Lung (tissue), 12 donors: ENCODE data around the gene DYRK1A. TPM values are rescaled to one million over a fixed set of nuclear protein-coding genes. Genes with fewer than 3 reads are reported as not detected.

Experiments used
- ATAC-seq: fragments of 200-7000 bp; cut with Tn5 transposase; one replicate; pipeline ENCODE4 v1.9.1; 2020; ENCODE audit warnings: moderate number of reproducible peaks; ENCODE audit not compliant: insufficient read depth, low FRiP score
- DNase-seq, 3 donors: peaks; one replicate each; pipeline ENCODE4 v3.0.0-alpha.2; 2013 to 2017
- H3K27ac ChIP-seq, 2 donors: one replicate each; pipeline ENCODE4 v1.5.1; 2013; ENCODE audit warnings: mild to moderate bottlenecking in 2 of 2, moderate library complexity in 2 of 2, control low read depth in 1 of 2, inconsistent platforms in 1 of 2, low read depth in 1 of 2, low read length in 1 of 2
- H3K27me3 ChIP-seq, 3 donors: one replicate each; pipeline ENCODE4 v1.5.1; 2013; ENCODE audit warnings: low read length in 2 of 3; ENCODE audit not compliant: control insufficient read depth in 3 of 3, insufficient read depth in 3 of 3
- H3K36me3 ChIP-seq, 4 donors: one replicate each; pipeline ENCODE4 v1.5.1; 2013; ENCODE audit warnings: low read length in 4 of 4, mild to moderate bottlenecking in 1 of 4, moderate library complexity in 1 of 4; ENCODE audit not compliant: control insufficient read depth in 4 of 4, insufficient read depth in 4 of 4
- H3K4me1 ChIP-seq, 5 donors: one replicate each; pipeline ENCODE4 v1.5.1; 2013; ENCODE audit warnings: low read length in 5 of 5, mild to moderate bottlenecking in 2 of 5, moderate library complexity in 1 of 5; ENCODE audit not compliant: control insufficient read depth in 5 of 5, insufficient read depth in 5 of 5
- H3K4me3 ChIP-seq: one replicate; pipeline ENCODE4 v1.5.1; 2013; ENCODE audit warnings: mild to moderate bottlenecking, control low read depth, moderate library complexity
- H3K9ac ChIP-seq, 2 donors: one replicate each; pipeline ENCODE4 v1.5.1; 2013; ENCODE audit warnings: low read length in 2 of 2, control low read depth in 1 of 2; ENCODE audit not compliant: insufficient read depth in 1 of 2
- H3K9me3 ChIP-seq, 4 donors: one replicate each; pipeline ENCODE4 v1.5.1; 2013; ENCODE audit warnings: low read length in 3 of 4, mild to moderate bottlenecking in 1 of 4, moderate library complexity in 1 of 4; ENCODE audit not compliant: control insufficient read depth in 4 of 4, insufficient read depth in 3 of 4
- CTCF ChIP-seq: IDR thresholded peaks from 2 replicates; pipeline ENCODE4 v1.5.1; 2012; ENCODE audit warnings: mild to moderate bottlenecking; ENCODE audit errors: control extremely low read depth, extremely low read depth
- WGBS, 2 donors: extraction: QIAGEN DNeasy Blood & Tissue Kit; methylation state at CpG; one replicate each; pipeline ENCODE4 v1.1.7; 2013; 5-methylcytosine and 5-hydroxymethylcytosine counted together
- polyA plus RNA-seq, 2 donors: library from polyadenylated mRNA; stranded (reverse); fragments of 200-250 nt; gene quantifications; one replicate each; pipeline ENCODE4 v1.2.1, GENCODE V29; 2013
- total RNA-seq, 2 donors: library from RNA; depleted of rRNA in 1 of 2; stranded (reverse); fragments of >200 nt in 1 of 2; gene quantifications; one replicate each; pipeline ENCODE4 v1.2.1, GENCODE V29; 2014 to 2021
- donor health status: control.
- donor health status: control.
- donor health status: Bipolar disorder and iron deficiency.
- donor health status: healthy.
- donor health status: DM: yes; HTN: yes; CAD: no.

Gene DYRK1A
- total and polyA plus RNA-seq, 4 donors: 22.1 to 149 (median 43.3) TPM

GRCh38 chr21:37542512-37542911 lies 175.9 kb downstream of the DYRK1A start:
- no peaks in the 10 kb centered on the region for H3K27me3 ChIP-seq
- no peak for ATAC-seq
- H3K36me3 ChIP-seq: no peaks in the 10 kb centered on the region
- H3K9me3 ChIP-seq: no peaks in the 10 kb centered on the region
- H3K9ac ChIP-seq: no peak overlapping the region
- WGBS, 2 donors: 98 to 99% methylated on average over 1 of the region's 1 CpG
- no peak overlapping the region for H3K27ac ChIP-seq
- no peak for TF ChIP-seq CTCF
- no peak for DNase-seq
- peaks cover 0 to 5% (median 2%) of the 10 kb centered on the region in 5 donors for H3K4me1 ChIP-seq
- no peak overlapping the region for H3K4me3 ChIP-seq

GRCh38 chr21:37546299-37546908 lies 179.8 kb downstream of the DYRK1A start:
- Histone ChIP-seq H3K27ac (no peak overlapping the region), H3K4me1 (peaks cover 0 to 21% (median 5%) of the 10 kb centered on the region in 5 donors), H3K9ac (no peak overlapping the region), H3K27me3 (no peaks in the 10 kb centered on the region), H3K9me3 (no peaks in the 10 kb centered on the region), H3K4me3 (no peak overlapping the region), H3K36me3 (no peaks in the 10 kb centered on the region)
- DNase-seq (no peak), ATAC-seq (no peak)
- 63 to 69% methylated on average over 22 of the region's 22 CpGs for WGBS, 2 donors
- no peak for TF ChIP-seq CTCF

GRCh38 chr21:37546949-37547614 lies 180.5 kb downstream of the DYRK1A start:
- H3K27ac ChIP-seq: no peak overlapping the region
- ATAC-seq (no peak), DNase-seq (peak in 1 of 3 donors; percentile 46)
- H3K9me3 ChIP-seq: no peaks in the 10 kb centered on the region
- H3K36me3 ChIP-seq: no peaks in the 10 kb centered on the region
- no peak for TF ChIP-seq CTCF
- H3K27me3 ChIP-seq: no peaks in the 10 kb centered on the region
- WGBS, 2 donors: 10 to 27% methylated on average over 23 of the region's 23 CpGs
- H3K9ac ChIP-seq: peak overlapping the region in 1 of 2 donors; percentile 21
- H3K4me3 ChIP-seq: no peak overlapping the region
- peaks cover 2 to 28% (median 10%) of the 10 kb centered on the region in 5 donors for H3K4me1 ChIP-seq
